DOHH2 (cell line): ENCODE data around the gene CEP350.

Source experiments
- EZH2phosphoT487 ChIP-seq: fragments of 200-600 bp; sonication (generic); IDR thresholded peaks from 2 replicates; pipeline ENCODE4 v1.6.1; 2017; ENCODE audit warnings: borderline replicate concordance, mild to moderate bottlenecking, antibody characterized with exemption, low read length, moderate library complexity, mixed read lengths
- TF ChIP-seq, protein P1 (sequence below): fragments of 200-600 bp; sonication (generic); IDR thresholded peaks from one replicate; pipeline ENCODE4 v1.5.1; 2014; ENCODE audit warnings: antibody characterized with exemption, mild to moderate bottlenecking, low read depth, low read length; ENCODE audit not compliant: poor library complexity, severe bottlenecking

GRCh38 chr1:180136968-180137356 is 182.4 kb downstream of the CEP350 start:
- TF ChIP-seq, protein P1, sequence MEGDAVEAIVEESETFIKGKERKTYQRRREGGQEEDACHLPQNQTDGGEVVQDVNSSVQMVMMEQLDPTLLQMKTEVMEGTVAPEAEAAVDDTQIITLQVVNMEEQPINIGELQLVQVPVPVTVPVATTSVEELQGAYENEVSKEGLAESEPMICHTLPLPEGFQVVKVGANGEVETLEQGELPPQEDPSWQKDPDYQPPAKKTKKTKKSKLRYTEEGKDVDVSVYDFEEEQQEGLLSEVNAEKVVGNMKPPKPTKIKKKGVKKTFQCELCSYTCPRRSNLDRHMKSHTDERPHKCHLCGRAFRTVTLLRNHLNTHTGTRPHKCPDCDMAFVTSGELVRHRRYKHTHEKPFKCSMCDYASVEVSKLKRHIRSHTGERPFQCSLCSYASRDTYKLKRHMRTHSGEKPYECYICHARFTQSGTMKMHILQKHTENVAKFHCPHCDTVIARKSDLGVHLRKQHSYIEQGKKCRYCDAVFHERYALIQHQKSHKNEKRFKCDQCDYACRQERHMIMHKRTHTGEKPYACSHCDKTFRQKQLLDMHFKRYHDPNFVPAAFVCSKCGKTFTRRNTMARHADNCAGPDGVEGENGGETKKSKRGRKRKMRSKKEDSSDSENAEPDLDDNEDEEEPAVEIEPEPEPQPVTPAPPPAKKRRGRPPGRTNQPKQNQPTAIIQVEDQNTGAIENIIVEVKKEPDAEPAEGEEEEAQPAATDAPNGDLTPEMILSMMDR, result no peak
- no peak for TF ChIP-seq EZH2phosphoT487
